Measurements from ENCODE around the gene DENND1A.

Gene DENND1A

DNA sequence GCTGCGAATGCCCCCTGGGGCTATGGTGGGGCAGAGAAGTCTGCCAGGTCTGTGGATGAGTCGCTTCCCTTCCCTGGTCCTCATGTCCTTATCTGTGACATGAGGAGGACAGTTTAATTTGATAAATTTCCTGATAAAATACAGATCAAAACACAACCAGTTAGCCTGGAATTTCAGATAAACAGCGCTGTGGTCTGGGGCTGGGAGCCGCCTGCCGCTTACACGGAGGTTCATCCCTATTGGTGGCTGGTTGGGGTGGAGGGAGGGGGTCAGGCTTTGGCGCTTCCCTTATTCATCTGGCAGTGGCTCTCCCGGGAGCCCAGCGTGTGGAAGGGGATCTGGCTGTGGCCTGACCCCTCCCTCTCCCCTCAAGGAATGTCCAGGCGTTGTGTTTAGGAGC is 556.0 kb downstream of the DENND1A start:
- DNase-seq (ENCODE audit: low read depth in 2 of 2): no peak

DNA sequence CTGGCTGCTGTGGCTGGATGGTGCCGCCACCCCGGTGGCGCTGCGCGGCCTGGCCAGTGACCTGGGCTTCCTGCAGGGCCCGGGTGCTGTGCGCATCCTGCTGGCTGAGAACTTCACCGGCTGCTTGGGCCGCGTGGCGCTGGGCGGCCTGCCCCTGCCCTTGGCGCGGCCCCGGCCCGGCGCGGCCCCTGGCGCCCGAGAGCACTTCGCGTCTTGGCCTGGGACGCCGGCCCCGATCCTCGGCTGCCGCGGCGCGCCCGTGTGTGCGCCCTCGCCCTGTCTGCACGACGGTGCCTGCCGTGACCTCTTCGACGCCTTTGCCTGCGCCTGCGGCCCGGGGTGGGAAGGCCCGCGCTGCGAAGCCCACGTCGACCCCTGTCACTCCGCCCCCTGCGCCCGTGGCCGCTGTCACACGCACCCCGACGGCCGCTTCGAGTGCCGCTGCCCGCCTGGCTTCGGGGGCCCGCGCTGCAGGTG is 556.4 kb downstream of the DENND1A start:
- no peak for DNase-seq (ENCODE audit: low read depth in 2 of 2)

DNA sequence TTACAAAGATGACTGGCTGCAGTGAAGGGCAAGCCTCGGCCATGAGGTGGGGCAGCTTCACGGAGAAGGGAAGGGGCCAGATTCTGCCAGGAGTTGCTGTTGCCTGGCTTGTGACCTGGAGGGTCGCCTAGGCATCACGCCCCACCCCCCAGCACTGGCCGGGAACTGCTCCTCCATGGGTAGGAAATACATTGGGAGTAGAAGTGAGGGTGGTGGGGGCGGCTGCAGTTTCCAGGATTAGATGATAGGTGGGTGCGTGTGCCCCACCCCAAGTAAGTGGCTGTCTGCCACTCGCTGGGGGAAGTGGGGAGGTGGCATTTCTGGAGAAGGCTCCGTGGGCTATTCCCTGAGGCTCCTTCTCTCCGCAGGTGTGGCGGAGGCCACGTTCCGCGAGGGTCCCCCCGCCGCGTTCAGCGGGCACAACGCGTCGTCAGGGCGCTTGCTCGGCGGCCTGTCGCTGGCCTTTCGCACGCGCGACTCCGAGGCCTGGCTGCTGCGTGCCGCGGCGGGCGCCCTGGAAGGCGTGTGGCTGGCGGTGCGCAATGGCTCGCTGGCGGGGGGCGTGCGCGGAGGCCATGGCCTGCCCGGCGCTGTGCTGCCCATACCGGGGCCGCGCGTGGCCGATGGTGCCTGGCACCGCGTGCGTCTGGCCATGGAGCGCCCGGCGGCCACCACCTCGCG is 557.0 kb downstream of the DENND1A start:
- DNase-seq (ENCODE audit: low read depth in 2 of 2): no peak

DNA sequence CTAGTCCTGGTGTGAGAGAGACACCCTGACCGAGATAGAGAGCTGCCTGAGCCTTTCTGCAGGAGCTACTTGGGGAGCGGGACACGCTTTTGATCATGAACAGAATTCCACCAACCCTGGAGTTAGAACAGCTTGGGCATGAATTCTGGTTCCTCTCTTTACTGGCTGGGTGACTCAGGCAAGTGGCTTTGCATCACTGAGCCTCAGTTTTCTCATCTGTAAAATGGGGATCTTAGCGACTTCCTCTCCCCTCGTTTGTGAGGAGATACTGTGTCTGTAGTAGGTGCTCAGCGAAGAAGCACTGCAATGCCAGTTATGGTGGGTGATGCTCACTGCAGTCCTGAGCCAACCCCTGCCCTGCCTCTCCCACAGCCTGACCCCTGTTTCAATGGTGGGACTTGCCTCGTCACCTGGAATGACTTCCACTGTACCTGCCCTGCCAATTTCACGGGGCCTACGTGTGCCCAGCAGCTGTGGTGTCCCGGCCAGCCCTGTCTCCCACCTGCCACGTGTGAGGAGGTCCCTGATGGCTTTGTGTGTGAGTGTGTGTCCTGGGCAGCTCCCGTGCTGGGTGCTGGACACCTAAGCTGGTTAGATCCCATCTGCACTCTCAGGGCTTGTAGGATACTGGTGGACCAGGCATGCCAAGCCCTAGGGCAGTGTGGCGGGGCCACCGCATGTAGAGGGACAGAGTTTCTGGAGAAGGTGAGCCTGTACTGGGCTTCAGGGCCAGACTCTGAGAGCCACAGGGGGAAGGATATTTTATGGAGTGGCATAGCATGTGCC is 557.9 kb downstream of the DENND1A start:
- DNase-seq (ENCODE audit: low read depth in 2 of 2): no peak

DNA sequence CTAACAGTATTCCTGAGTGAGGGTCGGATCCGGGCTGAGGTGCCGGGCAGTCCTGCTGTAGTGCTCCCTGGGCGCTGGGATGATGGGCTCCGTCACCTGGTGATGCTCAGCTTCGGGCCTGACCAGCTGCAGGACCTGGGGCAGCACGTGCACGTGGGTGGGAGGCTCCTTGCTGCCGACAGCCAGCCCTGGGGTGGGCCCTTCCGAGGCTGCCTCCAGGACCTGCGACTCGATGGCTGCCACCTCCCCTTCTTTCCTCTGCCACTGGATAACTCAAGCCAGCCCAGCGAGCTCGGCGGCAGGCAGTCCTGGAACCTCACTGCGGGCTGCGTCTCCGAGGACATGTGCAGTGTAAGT is 558.7 kb downstream of the DENND1A start:
- DNase-seq (ENCODE audit: low read depth in 2 of 2): no peak

DNA sequence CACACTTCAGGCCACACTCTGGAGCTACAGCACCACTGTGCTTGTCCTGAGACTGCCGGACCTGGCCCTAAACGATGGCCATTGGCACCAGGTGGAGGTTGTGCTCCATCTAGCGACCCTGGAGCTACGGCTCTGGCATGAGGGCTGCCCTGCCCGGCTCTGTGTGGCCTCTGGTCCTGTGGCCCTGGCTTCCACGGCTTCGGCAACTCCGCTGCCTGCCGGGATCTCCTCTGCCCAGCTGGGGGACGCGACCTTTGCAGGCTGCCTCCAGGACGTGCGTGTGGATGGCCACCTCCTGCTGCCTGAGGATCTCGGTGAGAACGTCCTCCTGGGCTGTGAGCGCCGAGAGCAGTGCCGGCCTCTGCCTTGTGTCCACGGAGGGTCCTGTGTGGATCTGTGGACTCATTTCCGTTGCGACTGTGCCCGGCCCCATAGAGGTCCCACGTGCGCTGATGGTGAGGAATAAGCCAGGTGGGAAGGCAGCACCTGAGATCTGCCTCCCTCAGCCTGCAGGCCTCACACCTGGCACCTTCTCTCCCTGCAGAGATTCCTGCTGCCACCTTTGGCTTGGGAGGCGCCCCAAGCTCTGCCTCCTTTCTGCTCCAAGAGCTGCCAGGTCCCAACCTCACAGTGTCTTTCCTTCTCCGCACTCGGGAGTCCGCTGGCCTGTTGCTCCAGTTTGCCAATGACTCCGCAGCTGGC is 559.2 kb downstream of the DENND1A start:
- DNase-seq (ENCODE audit: low read depth in 2 of 2): no peak

DNA sequence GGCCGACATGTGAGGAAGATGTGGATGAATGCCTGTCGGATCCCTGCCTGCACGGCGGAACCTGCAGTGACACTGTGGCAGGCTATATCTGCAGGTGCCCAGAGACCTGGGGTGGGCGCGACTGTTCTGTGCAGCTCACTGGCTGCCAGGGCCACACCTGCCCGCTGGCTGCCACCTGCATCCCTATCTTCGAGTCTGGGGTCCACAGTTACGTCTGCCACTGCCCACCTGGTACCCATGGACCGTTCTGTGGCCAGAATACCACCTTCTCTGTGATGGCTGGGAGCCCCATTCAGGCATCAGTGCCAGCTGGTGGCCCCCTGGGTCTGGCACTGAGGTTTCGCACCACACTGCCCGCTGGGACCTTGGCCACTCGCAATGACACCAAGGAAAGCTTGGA is 559.8 kb downstream of the DENND1A start:
- DNase-seq (ENCODE audit: low read depth in 2 of 2): no peak

DNA sequence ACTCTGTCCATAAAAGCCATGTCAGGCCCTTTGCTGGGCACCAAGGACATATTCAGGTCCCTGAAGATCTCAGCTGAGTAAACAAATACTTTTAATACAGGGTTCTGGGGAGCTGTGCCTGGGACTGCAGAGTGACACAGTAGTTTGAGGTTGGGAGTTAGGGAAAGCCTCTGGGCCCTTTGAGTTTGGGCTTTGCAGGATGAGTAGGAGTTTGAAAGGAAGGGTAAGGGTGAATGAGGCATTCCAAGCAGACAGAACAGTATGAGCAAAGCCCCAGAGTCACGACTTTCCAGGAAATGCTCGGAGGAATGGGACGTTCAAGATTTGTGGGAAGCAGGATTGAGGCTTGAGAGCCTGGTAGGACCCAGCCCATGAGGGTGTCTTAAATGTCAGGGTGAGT is 560.6 kb downstream of the DENND1A start:
- DNase-seq (ENCODE audit: low read depth in 2 of 2): no peak

GRCh38 chr9:123368536-123369153 is 561.3 kb downstream of the DENND1A start:
- no peak for DNase-seq (ENCODE audit: low read depth in 2 of 2)

DNA sequence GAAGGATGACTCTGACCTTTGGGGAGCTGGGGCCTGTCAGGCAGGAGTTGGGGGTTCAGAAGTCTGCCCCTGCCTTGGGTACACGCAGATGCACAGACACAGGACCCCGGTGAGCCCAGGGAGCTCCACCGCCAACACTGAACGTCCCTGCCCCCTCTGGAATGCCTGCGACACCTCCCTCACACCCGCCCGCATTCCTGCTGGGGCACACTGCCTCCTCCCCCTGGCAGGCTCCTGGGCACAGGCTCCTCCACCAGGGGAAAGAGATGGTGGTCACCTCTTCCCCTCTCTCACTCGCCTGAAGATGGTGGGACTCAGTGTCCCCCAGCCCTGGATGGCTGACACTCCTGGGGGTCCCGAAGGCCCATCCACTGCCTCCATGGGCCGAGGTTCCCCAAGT is 561.9 kb downstream of the DENND1A start:
- DNase-seq (ENCODE audit: low read depth in 2 of 2): no peak

GRCh38 chr9:123365881-123366528 is 563.9 kb downstream of the DENND1A start:
- no peak for DNase-seq (ENCODE audit: low read depth in 2 of 2)

- no peak for DNase-seq (ENCODE audit: low read depth in 2 of 2)
Observed at GRCh38 chr9:123365287-123365880, 564.5 kb downstream of the DENND1A start.

DNA sequence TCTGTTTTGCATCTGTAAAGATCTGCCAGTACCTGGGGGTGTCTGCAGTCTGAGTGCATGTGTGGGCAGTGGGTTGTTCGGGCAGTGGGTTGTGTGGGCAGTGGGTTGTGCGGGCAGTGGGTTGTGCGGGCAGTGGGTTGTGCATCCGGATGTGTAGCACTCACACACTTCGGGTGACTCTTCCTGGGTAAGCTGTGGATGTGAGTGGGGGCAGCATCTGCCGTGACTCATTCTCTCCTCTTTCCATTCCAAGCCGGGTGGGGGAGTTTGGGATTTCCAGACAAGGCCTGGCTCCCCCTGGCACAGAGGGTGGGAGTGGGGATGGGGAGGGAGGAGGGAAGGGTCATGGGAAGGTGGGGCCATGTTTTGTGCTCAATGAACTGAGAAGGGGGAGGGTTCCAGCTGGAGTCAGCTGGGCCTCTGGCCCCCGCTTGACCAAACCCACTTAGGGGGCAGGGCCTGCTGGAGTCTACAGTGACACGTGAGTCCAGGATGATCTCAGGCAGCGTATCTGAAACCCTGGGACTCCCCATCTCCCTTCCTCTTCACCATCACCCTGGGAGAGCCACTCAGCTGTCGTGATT is 565.6 kb downstream of the DENND1A start:
- no peak for DNase-seq (ENCODE audit: low read depth in 2 of 2)

- no peak for DNase-seq (ENCODE audit: low read depth in 2 of 2)
Observed at GRCh38 chr9:123362856-123363255, 567.1 kb downstream of the DENND1A start.

DNA sequence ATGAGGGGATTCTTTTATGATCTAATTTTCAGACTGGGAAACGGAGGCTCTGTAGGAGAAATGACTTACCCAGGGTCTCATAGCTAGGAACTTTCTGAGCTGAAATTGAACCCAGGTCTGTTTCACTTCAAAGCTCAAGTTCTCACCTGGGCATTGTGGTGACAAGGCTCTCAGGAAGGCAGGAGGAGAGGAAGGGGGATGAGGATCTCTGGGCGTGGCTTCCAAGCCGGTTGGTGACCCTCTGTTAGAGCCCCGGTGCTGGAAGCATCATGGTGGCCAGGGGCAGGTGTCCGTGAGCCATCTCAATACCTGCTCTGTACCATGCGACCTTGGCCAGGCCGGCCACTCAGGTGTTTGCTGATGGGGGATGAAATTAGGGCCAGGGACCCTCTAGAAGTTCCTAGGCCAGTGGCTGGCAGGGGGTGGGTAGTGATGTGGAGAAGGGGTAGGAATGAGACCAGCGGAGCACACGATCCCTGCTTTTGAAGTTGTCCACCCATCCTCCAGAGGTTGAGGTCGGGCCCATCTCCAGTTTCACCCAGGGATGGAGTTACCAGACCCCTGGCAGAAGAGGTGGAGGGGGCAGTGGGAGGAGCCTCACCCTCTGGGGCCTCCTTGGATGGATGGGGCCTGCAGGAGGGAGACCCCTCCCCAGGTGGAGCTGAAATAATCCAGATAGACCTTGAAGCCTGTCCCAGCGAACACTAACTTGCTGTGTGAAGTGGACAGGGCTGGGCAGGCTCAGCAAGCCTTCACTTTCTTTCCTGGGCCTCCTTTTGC is 568.0 kb downstream of the DENND1A start:
- DNase-seq (ENCODE audit: low read depth in 2 of 2): no peak

DNA sequence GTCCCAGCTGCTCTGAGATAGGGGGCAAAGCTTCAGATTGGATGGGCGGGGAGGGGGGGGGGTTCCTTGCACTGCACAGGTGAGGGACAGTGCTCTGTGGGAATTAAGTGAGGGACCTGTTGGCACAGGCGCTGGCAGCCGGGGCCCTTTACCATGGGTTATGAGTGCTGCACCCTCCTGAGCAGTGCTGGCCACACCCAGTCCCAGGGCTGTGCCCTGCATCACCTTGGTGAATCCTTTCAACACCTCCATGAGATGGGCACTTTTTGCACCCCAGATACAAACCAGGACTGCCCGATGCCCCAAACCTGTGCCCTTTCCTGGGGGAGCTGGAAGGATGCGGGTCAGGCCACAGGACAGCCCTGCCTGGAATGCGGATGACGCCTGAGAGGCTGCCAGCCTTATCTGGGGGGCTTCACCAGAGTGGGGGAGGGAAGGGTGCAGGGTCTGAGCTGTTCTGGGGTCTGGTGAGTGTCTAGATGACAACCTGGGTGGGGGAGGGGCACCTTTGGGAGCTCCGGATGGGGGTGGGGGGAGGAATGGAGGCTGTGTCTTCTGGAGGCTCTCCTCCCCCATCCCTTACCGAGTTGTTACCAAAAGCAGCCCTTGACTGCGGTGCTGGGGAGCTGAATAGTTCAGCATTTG is 568.7 kb downstream of the DENND1A start:
- no peak for DNase-seq (ENCODE audit: low read depth in 2 of 2)

- no peak for DNase-seq (ENCODE audit: low read depth in 2 of 2)
Observed at GRCh38 chr9:123360161-123361085, 569.5 kb downstream of the DENND1A start.

GRCh38 chr9:123359546-123359945 is 570.4 kb downstream of the DENND1A start:
- no peak for DNase-seq (ENCODE audit: low read depth in 2 of 2)

DNA sequence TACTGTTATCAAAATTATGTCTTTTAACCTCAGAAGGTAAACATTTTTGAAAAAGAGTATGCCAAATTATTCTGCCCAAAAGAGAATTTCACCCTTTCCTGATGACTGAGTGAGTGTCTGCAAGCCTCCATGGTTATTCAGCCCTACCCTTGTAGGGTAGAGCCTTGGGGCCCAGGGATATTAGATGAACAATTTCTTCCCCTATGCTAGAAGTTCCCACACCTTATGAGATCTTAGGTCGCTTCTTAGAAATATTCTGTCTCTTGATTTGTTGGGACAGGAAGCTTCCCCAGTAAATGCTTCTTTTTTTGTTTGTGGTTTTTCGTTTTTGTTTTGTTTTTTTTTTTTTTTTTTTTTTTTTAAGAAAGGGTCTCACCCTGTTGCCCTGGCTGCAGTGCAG is 570.8 kb downstream of the DENND1A start:
- no peak for DNase-seq (ENCODE audit: low read depth in 2 of 2)

All from activated CD8-positive, alpha-beta memory T cell treated with anti-CD3 and anti-CD28 coated beads for 4 hours (primary cell).